Measurements from ENCODE around the gene GAS7.

GAS7 gene

GRCh38 chr17:10200016-10200415, 1.6 kb upstream of the GAS7 start:
- no peak for DNase-seq (ENCODE audit: low read depth in 1 of 2, low spot score in 1 of 2)
- no peak overlapping the region for H3K27ac ChIP-seq (replicated peaks)
- TF ChIP-seq POLR2AphosphoS5 (IDR thresholded peaks at IDR 0.05; ENCODE audit: low read depth) (no peak), REST (IDR thresholded peaks at IDR 0.05; ENCODE audit: insufficient replicate concordance, low read depth) (no peak), CTCF (IDR thresholded peaks at IDR 0.05; ENCODE audit: insufficient read depth, low read length) (no peak), SPI1 (IDR thresholded peaks at IDR 0.05; ENCODE audit: borderline replicate concordance, low read depth) (no peak), GABPA (IDR thresholded peaks at IDR 0.05; ENCODE audit: low read depth) (no peak)
- no peak overlapping the region for H3K4me3 ChIP-seq (replicated peaks; ENCODE audit: insufficient read depth, low read length)
- no peaks in the 10 kb centered on the region for H3K27me3 ChIP-seq (ENCODE audit: insufficient read depth, poor library complexity, severe bottlenecking)

- H3K27me3 ChIP-seq (ENCODE audit: insufficient read depth, poor library complexity, severe bottlenecking), result no peaks in the 10 kb centered on the region
- H3K4me3 ChIP-seq (replicated peaks; ENCODE audit: insufficient read depth, low read length), result peak overlapping the region; percentile 56
- TF ChIP-seq GABPA (IDR thresholded peaks at IDR 0.05; ENCODE audit: low read depth) (no peak), CTCF (IDR thresholded peaks at IDR 0.05; ENCODE audit: insufficient read depth, low read length) (no peak), POLR2AphosphoS5 (IDR thresholded peaks at IDR 0.05; ENCODE audit: low read depth) (no peak), REST (IDR thresholded peaks at IDR 0.05; ENCODE audit: insufficient replicate concordance, low read depth) (no peak), SPI1 (IDR thresholded peaks at IDR 0.05; ENCODE audit: borderline replicate concordance, low read depth) (no peak)
- no peak for DNase-seq (ENCODE audit: low read depth in 1 of 2, low spot score in 1 of 2)
- H3K27ac ChIP-seq (replicated peaks), result no peak overlapping the region; the same call in 1 of the 2 replicates
Measured at GRCh38 chr17:10197721-10198508, 491 bp downstream of the GAS7 start.

- Histone ChIP-seq H3K4me3 (replicated peaks; ENCODE audit: insufficient read depth, low read length) (peak overlapping the region; percentile 56), H3K27ac (replicated peaks) (no peak overlapping the region), H3K27me3 (ENCODE audit: insufficient read depth, poor library complexity, severe bottlenecking) (no peaks in the 10 kb centered on the region)
- TF ChIP-seq CTCF (IDR thresholded peaks at IDR 0.05; ENCODE audit: insufficient read depth, low read length) (no peak), SPI1 (IDR thresholded peaks at IDR 0.05; ENCODE audit: borderline replicate concordance, low read depth) (no peak), POLR2AphosphoS5 (IDR thresholded peaks at IDR 0.05; ENCODE audit: low read depth) (no peak)
- DNase-seq (ENCODE audit: low read depth in 1 of 2, low spot score in 1 of 2), result no peak
Measured at GRCh38 chr17:10197362-10197720, 1.1 kb downstream of the GAS7 start.

- no peak overlapping the region for H3K27ac ChIP-seq (replicated peaks)
- TF ChIP-seq CTCF (IDR thresholded peaks at IDR 0.05; ENCODE audit: insufficient read depth, low read length) (no peak), SPI1 (IDR thresholded peaks at IDR 0.05; ENCODE audit: borderline replicate concordance, low read depth) (no peak), REST (IDR thresholded peaks at IDR 0.05; ENCODE audit: insufficient replicate concordance, low read depth) (no peak), GABPA (IDR thresholded peaks at IDR 0.05; ENCODE audit: low read depth) (no peak), POLR2AphosphoS5 (IDR thresholded peaks at IDR 0.05; ENCODE audit: low read depth) (no peak)
- no peak for DNase-seq (ENCODE audit: low read depth in 1 of 2, low spot score in 1 of 2)
- H3K27me3 ChIP-seq (ENCODE audit: insufficient read depth, poor library complexity, severe bottlenecking), result no peaks in the 10 kb centered on the region
- H3K4me3 ChIP-seq (replicated peaks; ENCODE audit: insufficient read depth, low read length), result no peak overlapping the region
Measured at GRCh38 chr17:10196941-10197340, 1.5 kb downstream of the GAS7 start.
